Stomach (tissue), 9 donors: ENCODE measurements around the gene METAP1. TPM values are rescaled to one million over a fixed set of nuclear protein-coding genes. Genes with fewer than 3 reads are reported as not detected.

Experiments used
- DNase-seq, 2 donors: peaks; one replicate each; pipeline versions ENCODE4 v3.0.0 to v3.0.0-alpha.2; 2013 to 2019
- H3K27ac ChIP-seq, 5 donors: fragments of 200-600 bp in 4 of 5; sonication (generic) in 4 of 5; one replicate each; pipeline ENCODE4 v1.5.1; 2013 to 2019; ENCODE audit warnings: mild to moderate bottlenecking in 1 of 5, moderate library complexity in 1 of 5
- H3K27me3 ChIP-seq, 3 donors: fragments of 200-600 bp; sonication (generic); one replicate each; pipeline ENCODE4 v1.5.1; 2017 to 2019; ENCODE audit warnings: mixed run types in 1 of 3
- H3K36me3 ChIP-seq, 4 donors: fragments of 200-600 bp; sonication (generic); 1 replicate in 3 of 4; 2 replicates in 1 of 4; pipeline ENCODE4 v1.5.1; 2016 to 2019
- H3K4me1 ChIP-seq, 4 donors: fragments of 200-600 bp; sonication (generic); one replicate each; pipeline ENCODE4 v1.5.1; 2016 to 2019
- H3K4me3 ChIP-seq, 4 donors: fragments of 200-600 bp; sonication (generic) in 3 of 4; one replicate each; pipeline ENCODE4 v1.5.1; 2016 to 2019; ENCODE audit warnings: mild to moderate bottlenecking in 1 of 4
- H3K9me3 ChIP-seq, 4 donors: fragments of 200-600 bp; sonication (generic); one replicate each; pipeline ENCODE4 v1.5.1; 2016 to 2019
- EP300 ChIP-seq: sonication (generic); formaldehyde crosslinking; IDR thresholded peaks from one replicate; pipeline ENCODE4 v1.6.1; 2017; ENCODE audit warnings: antibody characterized with exemption
- POLR2A ChIP-seq, 4 donors: fragments of 450-650 bp; IDR thresholded peaks; one replicate each; pipeline ENCODE4 v1.6.1; 2016; ENCODE audit warnings: antibody characterized with exemption in 4 of 4, control low read depth in 2 of 4, mild to moderate bottlenecking in 1 of 4, moderate library complexity in 1 of 4
- POLR2AphosphoS5 ChIP-seq, 3 donors: sonication (generic); formaldehyde crosslinking; IDR thresholded peaks; one replicate each; pipeline ENCODE4 v1.6.1; 2016; ENCODE audit warnings: antibody characterized with exemption in 3 of 3
- WGBS, 5 donors: extraction: QIAGEN DNeasy Blood & Tissue Kit in 3 of 5; methylation state at CpG; one replicate each; pipeline versions ENCODE4 v1.1.5 to v1.1.7; 2013 to 2018; 5-methylcytosine and 5-hydroxymethylcytosine counted together
- intact Hi-C: fragments of 100-400 bp; cut with DNase I; formaldehyde crosslinking; loops from one replicate; pipeline ENCODE4 v1.15.1; 2023; ENCODE audit warnings: low total_unique reads
- polyA plus RNA-seq, 3 donors: library from polyadenylated mRNA; stranded (reverse); fragments of 200-250 nt; gene quantifications; one replicate each; pipeline ENCODE4 v1.2.3, GENCODE V29; 2013
- total RNA-seq, 5 donors: library from RNA; depleted of rRNA; stranded (reverse); fragments of >200 nt; gene quantifications; one replicate each; pipeline versions ENCODE4 v1.1.0 to v1.2.3, GENCODE V29; 2014 to 2016
- TF ChIP-seq, protein P1 (sequence below), 7 experiments: fragments of 450-650 bp in 4 of 7; fragments of 200-600 bp in 3 of 7; sonication (generic) in 3 of 7; IDR thresholded peaks; one replicate each; pipeline ENCODE4 v1.5.1; 2016 to 2019; ENCODE audit warnings: antibody characterized with exemption in 7 of 7, control low read depth in 2 of 7, mild to moderate bottlenecking in 1 of 7
- donor health status: healthy with polysubstance abuse.
- donor health status: Bipolar disorder and iron deficiency.
- donor health status: healthy.

Gene METAP1
- total and polyA plus RNA-seq, 8 donors, result 1.8 to 64.3 (median 32.3) TPM

DNA sequence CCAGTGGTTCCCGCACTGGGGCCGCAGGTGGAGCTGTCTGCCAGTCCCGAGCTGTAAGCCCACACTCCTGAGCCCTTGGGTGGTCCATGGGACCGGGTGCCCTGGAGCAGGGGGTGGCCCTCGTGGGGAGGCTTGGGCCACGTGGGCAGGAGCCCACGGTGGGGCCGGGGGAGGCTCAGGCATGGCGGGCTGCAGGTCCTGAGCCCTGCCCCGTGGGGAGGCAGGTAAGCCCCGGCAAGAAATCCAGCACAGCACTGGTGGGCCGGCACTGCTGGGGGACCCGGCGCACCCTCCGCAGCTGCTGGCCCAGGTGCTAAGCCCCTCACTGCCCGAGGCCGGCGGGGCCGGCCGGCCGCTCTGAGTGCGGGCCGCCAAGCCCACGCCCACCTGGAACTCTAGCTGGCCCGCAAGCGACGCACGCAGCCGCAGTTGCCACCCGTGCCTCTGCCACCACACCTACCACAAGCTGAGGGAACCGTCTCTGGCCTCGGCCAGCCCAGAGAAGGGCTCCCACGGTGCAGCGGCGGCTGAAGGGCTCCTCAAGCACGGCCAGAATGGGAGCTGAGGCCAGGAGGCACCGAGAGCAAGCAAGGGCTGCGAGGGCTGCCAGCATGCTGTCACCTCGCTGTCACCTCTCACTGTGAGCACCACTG, 2.0 kb upstream of the METAP1 start:
- no peak for TF ChIP-seq POLR2A (IDR thresholded peaks at IDR 0.05)
- no peak for TF ChIP-seq EP300
- TF ChIP-seq, protein P1, sequence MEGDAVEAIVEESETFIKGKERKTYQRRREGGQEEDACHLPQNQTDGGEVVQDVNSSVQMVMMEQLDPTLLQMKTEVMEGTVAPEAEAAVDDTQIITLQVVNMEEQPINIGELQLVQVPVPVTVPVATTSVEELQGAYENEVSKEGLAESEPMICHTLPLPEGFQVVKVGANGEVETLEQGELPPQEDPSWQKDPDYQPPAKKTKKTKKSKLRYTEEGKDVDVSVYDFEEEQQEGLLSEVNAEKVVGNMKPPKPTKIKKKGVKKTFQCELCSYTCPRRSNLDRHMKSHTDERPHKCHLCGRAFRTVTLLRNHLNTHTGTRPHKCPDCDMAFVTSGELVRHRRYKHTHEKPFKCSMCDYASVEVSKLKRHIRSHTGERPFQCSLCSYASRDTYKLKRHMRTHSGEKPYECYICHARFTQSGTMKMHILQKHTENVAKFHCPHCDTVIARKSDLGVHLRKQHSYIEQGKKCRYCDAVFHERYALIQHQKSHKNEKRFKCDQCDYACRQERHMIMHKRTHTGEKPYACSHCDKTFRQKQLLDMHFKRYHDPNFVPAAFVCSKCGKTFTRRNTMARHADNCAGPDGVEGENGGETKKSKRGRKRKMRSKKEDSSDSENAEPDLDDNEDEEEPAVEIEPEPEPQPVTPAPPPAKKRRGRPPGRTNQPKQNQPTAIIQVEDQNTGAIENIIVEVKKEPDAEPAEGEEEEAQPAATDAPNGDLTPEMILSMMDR (IDR thresholded peaks at IDR 0.05), result no peak
- no peak for DNase-seq
- no peaks in the 10 kb centered on the region for H3K27me3 ChIP-seq
- H3K4me1 ChIP-seq, result peaks cover 0 to 32% (median 18%) of the 10 kb centered on the region in 4 donors
- H3K4me3 ChIP-seq, result no peak overlapping the region
- intact Hi-C loops, result loop anchor here (10.0 kb wide), 1 partner anchor 61 kb away; no protein-coding TSS in a partner anchor
- 96 to 100% (median 97%) methylated on average over 4 to 39 of the region's 39 CpGs for WGBS, 5 donors
- no peaks in the 10 kb centered on the region for H3K36me3 ChIP-seq
- no peak overlapping the region for H3K27ac ChIP-seq
- no peaks in the 10 kb centered on the region for H3K9me3 ChIP-seq

DNA sequence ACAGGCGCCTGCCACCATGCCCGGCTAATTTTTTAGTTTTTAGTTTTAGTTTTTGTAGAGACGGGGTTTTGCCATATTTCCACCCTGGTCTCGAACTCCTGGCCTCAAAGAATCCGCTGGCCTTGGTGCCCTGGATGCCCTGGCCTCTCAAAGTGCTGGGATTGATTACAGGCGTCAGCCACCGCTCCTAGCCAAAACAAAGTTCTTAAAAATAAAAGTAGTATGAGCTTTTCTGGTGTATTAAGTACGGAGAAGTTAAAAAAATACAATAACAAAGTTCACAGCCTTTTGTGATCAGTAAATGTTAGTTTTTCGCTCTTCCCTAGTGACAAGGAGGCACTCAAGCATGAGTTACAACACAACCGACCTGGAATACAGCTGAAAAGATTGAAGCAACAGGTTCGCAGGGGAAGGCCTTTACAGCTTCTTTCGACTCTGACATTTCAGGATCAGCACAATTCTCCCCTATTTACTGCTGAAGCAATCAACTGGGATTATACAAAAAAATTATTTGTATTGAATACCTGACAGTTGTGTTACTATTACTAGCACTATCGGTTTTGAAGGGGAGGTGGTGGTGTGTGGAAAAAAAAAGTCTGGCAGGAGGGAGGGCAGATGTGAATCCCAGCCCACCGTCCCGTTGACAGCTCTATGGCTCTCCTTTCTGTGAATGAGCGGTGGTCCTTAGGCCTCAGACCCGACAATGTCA, 893 bp upstream of the METAP1 start:
- 46 to 50% (median 47%) methylated on average over 17 of the region's 17 CpGs for WGBS, 5 donors
- DNase-seq, result no peak
- H3K27me3 ChIP-seq, result no peaks in the 10 kb centered on the region
- H3K36me3 ChIP-seq, result no peaks in the 10 kb centered on the region
- TF ChIP-seq, protein P1 (IDR thresholded peaks at IDR 0.05), result no peak
- no peak for TF ChIP-seq POLR2A (IDR thresholded peaks at IDR 0.05)
- TF ChIP-seq EP300, result no peak
- no peak for TF ChIP-seq POLR2AphosphoS5 (IDR thresholded peaks at IDR 0.05)
- H3K9me3 ChIP-seq, result no peaks in the 10 kb centered on the region
- intact Hi-C loops, result loop anchor here (10.0 kb wide), 1 partner anchor 60 kb away; no protein-coding TSS in a partner anchor
- H3K27ac ChIP-seq, result peak overlapping the region; percentile 63 to 91 (median 88)
- H3K4me1 ChIP-seq, result peaks cover 0 to 34% (median 19%) of the 10 kb centered on the region in 4 donors
- H3K4me3 ChIP-seq, result peak overlapping the region; percentile 89 to 99 (median 98)

DNA sequence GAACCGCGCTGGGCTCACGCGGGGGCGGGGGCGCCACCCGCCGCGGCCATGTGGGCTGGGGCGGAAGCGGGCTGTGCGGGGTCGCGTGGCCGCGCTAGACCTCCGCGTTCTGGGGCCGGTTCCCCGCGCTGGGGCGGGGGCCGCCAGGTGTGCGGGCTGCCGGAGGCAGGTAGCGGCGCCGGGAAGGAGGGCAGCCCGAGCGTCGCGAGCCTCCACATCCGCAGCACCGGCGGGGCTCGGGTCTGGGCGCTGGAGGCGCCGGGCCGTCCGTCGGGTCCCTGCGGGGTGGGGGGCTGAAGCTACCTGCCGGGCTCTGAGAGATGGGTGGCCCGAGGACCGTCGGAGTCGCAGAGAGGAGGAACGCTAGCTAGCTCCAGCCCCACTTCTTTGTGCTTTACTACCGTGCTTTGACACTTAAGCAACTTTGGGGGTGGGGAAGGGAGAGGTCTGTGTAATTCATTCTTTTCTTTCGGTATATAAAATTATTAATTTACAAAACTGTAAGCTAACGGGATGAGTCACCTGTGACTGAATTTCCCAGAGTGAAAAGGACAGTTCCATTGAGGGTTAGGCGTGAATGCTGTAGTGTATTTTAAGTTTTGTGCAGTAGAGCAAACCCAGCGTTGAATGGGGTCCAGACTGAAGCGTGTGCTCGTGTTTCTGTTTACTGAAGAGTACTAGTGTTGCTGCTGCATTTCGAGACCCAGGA, 689 bp downstream of the METAP1 start:
- peak in 1 of 2 donors; percentile 61 for DNase-seq
- no peaks in the 10 kb centered on the region for H3K36me3 ChIP-seq

DNA sequence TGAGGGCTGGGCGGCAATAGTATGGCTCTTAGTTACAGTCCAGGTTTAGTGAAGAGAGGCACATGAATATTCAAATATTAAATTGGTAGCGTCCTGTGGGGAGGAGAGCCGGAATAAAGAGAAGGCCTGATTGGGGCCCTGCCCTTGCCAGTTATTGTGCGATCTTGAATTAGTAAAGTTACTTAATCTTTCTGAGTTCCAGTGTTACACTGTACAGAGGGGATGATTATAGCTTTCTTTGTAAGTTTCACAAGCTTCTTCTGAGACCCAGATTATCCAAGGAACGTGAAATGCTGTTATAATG, 1.2 kb downstream of the METAP1 start:
- no peaks in the 10 kb centered on the region for H3K9me3 ChIP-seq
- peak overlapping the region in 3 of 5 donors; percentile 88 to 91 (median 88) for H3K27ac ChIP-seq
- H3K4me3 ChIP-seq, result peak overlapping the region; percentile 89 to 99 (median 98)
- H3K4me1 ChIP-seq, result peaks cover 0 to 35% (median 19%) of the 10 kb centered on the region in 4 donors
- no peak for DNase-seq
- intact Hi-C loops, result loop anchor here (10.0 kb wide), 1 partner anchor 58 kb away; no protein-coding TSS in a partner anchor
- 25 to 42% (median 36%) methylated on average over 5 of the region's 5 CpGs for WGBS, 5 donors
- TF ChIP-seq EP300 (no peak), POLR2AphosphoS5 (IDR thresholded peaks at IDR 0.05) (no peak), POLR2A (IDR thresholded peaks at IDR 0.05) (no peak)
- TF ChIP-seq, protein P1 (IDR thresholded peaks at IDR 0.05), result no peak
- H3K27me3 ChIP-seq, result no peaks in the 10 kb centered on the region
- H3K36me3 ChIP-seq, result no peaks in the 10 kb centered on the region

More for the DNA sequence above, 689 bp downstream of the METAP1 start:
- 0 to 1% (median 1%) methylated on average over 23 to 57 of the region's 57 CpGs for WGBS, 5 donors
- Histone ChIP-seq H3K27me3 (no peaks in the 10 kb centered on the region), H3K9me3 (no peaks in the 10 kb centered on the region), H3K27ac (peak overlapping the region; percentile 86 to 96 (median 88)), H3K4me3 (peak overlapping the region; percentile 89 to 99 (median 98)), H3K4me1 (peaks cover 0 to 34% (median 19%) of the 10 kb centered on the region in 4 donors)
- intact Hi-C loops, result loop anchor here (10.0 kb wide), 1 partner anchor 59 kb away; no protein-coding TSS in a partner anchor
- TF ChIP-seq POLR2AphosphoS5 (IDR thresholded peaks at IDR 0.05), result no peak
